HepG2 (cell line): ENCODE results near the gene AK2.

Source experiments
- ATF3 ChIP-seq: sonication (generic); formaldehyde crosslinking; IDR thresholded peaks from 2 replicates; pipeline ENCODE4 v1.4.0; 2020; ENCODE audit warnings: missing genetic modification reagents
- CSRNP1 ChIP-seq: sonication (generic); formaldehyde crosslinking; IDR thresholded peaks from 2 replicates; pipeline ENCODE4 v1.8.1; 2023; ENCODE audit warnings: mild to moderate bottlenecking, missing genetic modification reagents
- EP300 ChIP-seq, 3 experiments: sonication (generic) in 1 of 3; formaldehyde crosslinking in 1 of 3; IDR thresholded peaks; 2 replicates each; pipeline versions ENCODE4 v1.5.1 to v1.6.1; 2011 to 2020; ENCODE audit warnings: low read depth in 2 of 3, low read length in 2 of 3, borderline replicate concordance in 1 of 3, improper control_type of control experiment in 1 of 3, mild to moderate bottlenecking in 1 of 3, missing genetic modification reagents in 1 of 3, moderate library complexity in 1 of 3
- MAZ ChIP-seq, 2 experiments: sonication (generic) in 1 of 2; formaldehyde crosslinking in 1 of 2; IDR thresholded peaks; 2 replicates each; pipeline versions ENCODE4 v1.5.0 to v1.6.1; 2012 to 2020; ENCODE audit warnings: low read depth in 2 of 2, mild to moderate bottlenecking in 2 of 2, borderline replicate concordance in 1 of 2, improper control_type of control experiment in 1 of 2, low read length in 1 of 2, missing genetic modification reagents in 1 of 2, moderate library complexity in 1 of 2
- NR2F1 ChIP-seq, 2 experiments: fragments of 450-650 bp in 1 of 2; formaldehyde crosslinking in 1 of 2; IDR thresholded peaks; 2 replicates each; pipeline versions ENCODE4 v1.5.0 to v1.6.1; 2016 to 2020; ENCODE audit warnings: mild to moderate bottlenecking in 1 of 2, missing compliant biosample characterization in 1 of 2, missing genetic modification reagents in 1 of 2, moderate library complexity in 1 of 2
- RFX5 ChIP-seq: IDR thresholded peaks from 2 replicates; pipeline ENCODE4 v1.6.1; 2011; ENCODE audit warnings: low read depth, low read length, improper control_type of control experiment
- THAP9 ChIP-seq: sonication (generic); formaldehyde crosslinking; IDR thresholded peaks from 2 replicates; pipeline ENCODE4; 2020; ENCODE audit warnings: missing genetic modification reagents, mild to moderate bottlenecking, borderline replicate concordance
- YY1 ChIP-seq: IDR thresholded peaks from 2 replicates; pipeline ENCODE4 v1.6.1; 2011; ENCODE audit warnings: low read length, low read depth, moderate library complexity, mild to moderate bottlenecking; ENCODE audit not compliant: insufficient read depth, insufficient replicate concordance
- ZBTB1 ChIP-seq: sonication (generic); formaldehyde crosslinking; IDR thresholded peaks from 2 replicates; pipeline ENCODE4 v1.4.0; 2020; ENCODE audit warnings: missing genetic modification reagents, borderline replicate concordance
- ZIK1 ChIP-seq: sonication (generic); formaldehyde crosslinking; IDR thresholded peaks from 2 replicates; pipeline ENCODE4 v1.5.0; 2020; ENCODE audit warnings: mild to moderate bottlenecking, low read depth, missing genetic modification reagents, borderline replicate concordance
- ZKSCAN1 ChIP-seq: fragments of 150-350 bp; IDR thresholded peaks from 2 replicates; pipeline ENCODE4 v1.6.1; 2014; ENCODE audit warnings: low read length

- TF ChIP-seq YY1: no peak
- no peak for TF ChIP-seq ZIK1 (CRISPR knock-in tag)
- TF ChIP-seq CSRNP1 (CRISPR knock-in tag): no peak
- no peak for TF ChIP-seq THAP9
- no peak for TF ChIP-seq MAZ (IDR thresholded peaks at IDR 0.05; ENCODE audit: borderline replicate concordance, low read depth, low read length)
- no peak for TF ChIP-seq MAZ (CRISPR knock-in tag; IDR thresholded peaks at IDR 0.05; ENCODE audit: low read depth)
- TF ChIP-seq ZBTB1 (CRISPR knock-in tag): no peak
- no peak for TF ChIP-seq ATF3 (CRISPR knock-in tag)
- no peak for TF ChIP-seq EP300 (IDR thresholded peaks at IDR 0.05; ENCODE audit: low read depth in 2 of 2, low read length in 2 of 2)
- no peak for TF ChIP-seq EP300 (CRISPR knock-in tag; IDR thresholded peaks at IDR 0.05; ENCODE audit: borderline replicate concordance)
- no peak for TF ChIP-seq NR2F1 (CRISPR knock-in tag; IDR thresholded peaks at IDR 0.05)
- TF ChIP-seq RFX5: no peak
- TF ChIP-seq ZKSCAN1: no peak
Measured at GRCh38 chr1:33009561-33009960, 27.1 kb downstream of the AK2 start.
